HEK293 (cell line): Measurements from ENCODE around the gene TMEM179.
"Not testable (repeated sequence)": the region's sequence is repeated elsewhere in the genome, so short reads cannot be mapped to it uniquely, and the experiment has no call there.

Experiments
- CTCF ChIA-PET: fragments of 350-600 bp; formaldehyde crosslinking; extraction: SDS; loops from one replicate; lab custom pipeline; 2021; ENCODE audit warnings: antibody characterized with exemption; lab: Yijun Ruan, JAX
- POLR2A ChIA-PET: fragments of 300-600 bp; formaldehyde crosslinking; extraction: SDS; loops from one replicate; lab custom pipeline; 2020; ENCODE audit warnings: antibody characterized with exemption, inconsistent platforms; lab: Yijun Ruan, JAX
- H3K27ac ChIP-seq: fragments of 200-500 bp; sonication (Bioruptor generic); 2 replicates; pipeline ENCODE4 v1.5.1; 2014; ENCODE audit warnings: low read depth, low read length, control low read depth, inconsistent platforms; ENCODE audit errors: extremely low read depth
- H3K36me3 ChIP-seq, 2 experiments: fragments of 200-500 bp in 1 of 2; sonication (Bioruptor generic) in 1 of 2; 1 replicate in 1 of 2; 2 replicates in 1 of 2; pipeline ENCODE4 v1.5.1; 2014 to 2017; ENCODE audit warnings: inconsistent platforms in 2 of 2, low read length in 2 of 2; ENCODE audit not compliant: control insufficient read depth in 2 of 2, insufficient read depth in 1 of 2
- H3K4me1 ChIP-seq: fragments of 200-500 bp; sonication (Bioruptor generic); 2 replicates; pipeline ENCODE4 v1.5.1; 2014; ENCODE audit warnings: mild to moderate bottlenecking, low read length, inconsistent platforms; ENCODE audit not compliant: control insufficient read depth, insufficient read depth
- H3K4me3 ChIP-seq: 2 replicates; pipeline ENCODE4 v1.5.1; 2011; ENCODE audit warnings: low read depth, mild to moderate bottlenecking, control low read depth, low read length, moderate library complexity
- H3K9me3 ChIP-seq: fragments of 200-500 bp; sonication (Bioruptor generic); 2 replicates; pipeline ENCODE4 v1.5.1; 2014; ENCODE audit warnings: low read depth, low read length, inconsistent platforms; ENCODE audit not compliant: control insufficient read depth, insufficient read depth
- GFI1B ChIP-seq: fragments of 450-650 bp; formaldehyde crosslinking; IDR thresholded peaks from 2 replicates; pipeline ENCODE4 v1.5.1; 2016; ENCODE audit warnings: missing biosample characterization, missing genetic modification characterization
- HOXD13 ChIP-seq: sonication (generic); formaldehyde crosslinking; IDR thresholded peaks from 2 replicates; pipeline ENCODE4 v1.8.0; 2022; ENCODE audit warnings: missing genetic modification reagents, borderline replicate concordance
- REPIN1 ChIP-seq: fragments of 450-650 bp; formaldehyde crosslinking; IDR thresholded peaks from 2 replicates; pipeline ENCODE4 v1.5.1; 2017; ENCODE audit warnings: missing biosample characterization, missing genetic modification characterization, low read depth
- SP3 ChIP-seq: fragments of 450-650 bp; formaldehyde crosslinking; IDR thresholded peaks from 2 replicates; pipeline ENCODE4 v1.5.1; 2016; ENCODE audit warnings: missing biosample characterization, missing genetic modification characterization
- ZNF140 ChIP-seq: fragments of 450-650 bp; formaldehyde crosslinking; IDR thresholded peaks from 2 replicates; pipeline ENCODE4 v1.5.1; 2016; ENCODE audit warnings: missing biosample characterization, missing genetic modification characterization
- ZNF16 ChIP-seq: fragments of 450-650 bp; formaldehyde crosslinking; IDR thresholded peaks from 2 replicates; pipeline ENCODE4 v1.5.1; 2016; ENCODE audit warnings: low read depth, missing biosample characterization, missing genetic modification characterization
- ZNF37A ChIP-seq: fragments of 450-650 bp; IDR thresholded peaks from 2 replicates; pipeline ENCODE4 v1.5.1; 2018; ENCODE audit warnings: missing biosample characterization, missing genetic modification characterization
- ZNF404 ChIP-seq: fragments of 450-650 bp; formaldehyde crosslinking; IDR thresholded peaks from 2 replicates; pipeline ENCODE4 v1.5.1; 2017; ENCODE audit warnings: missing biosample characterization, missing genetic modification characterization
- ZNF544 ChIP-seq: fragments of 450-650 bp; formaldehyde crosslinking; IDR thresholded peaks from 2 replicates; pipeline ENCODE4 v1.5.0; 2017; ENCODE audit warnings: missing biosample characterization, missing genetic modification characterization
- ZNF610 ChIP-seq: fragments of 450-650 bp; formaldehyde crosslinking; IDR thresholded peaks from 2 replicates; pipeline ENCODE4 v1.5.1; 2016; ENCODE audit warnings: missing biosample characterization, missing genetic modification characterization, borderline replicate concordance
- ZNF670 ChIP-seq: fragments of 450-650 bp; formaldehyde crosslinking; IDR thresholded peaks from 2 replicates; pipeline ENCODE4 v1.5.1; 2016; ENCODE audit warnings: missing biosample characterization, missing genetic modification characterization, low read depth
- ZNF776 ChIP-seq: fragments of 450-650 bp; formaldehyde crosslinking; IDR thresholded peaks from 2 replicates; pipeline ENCODE4 v1.5.0; 2017; ENCODE audit warnings: missing biosample characterization, missing genetic modification characterization, borderline replicate concordance
- ZNF837 ChIP-seq: fragments of 450-650 bp; formaldehyde crosslinking; IDR thresholded peaks from 2 replicates; pipeline ENCODE4 v1.5.1; 2016; ENCODE audit warnings: missing biosample characterization, missing genetic modification characterization
- TF ChIP-seq, protein P1 (sequence below): fragments of 450-650 bp; formaldehyde crosslinking; conservative IDR thresholded peaks from 2 replicates; pipeline ENCODE4 v1.5.1; 2016; ENCODE audit warnings: low read depth, missing biosample characterization, missing genetic modification characterization
- TF ChIP-seq, protein P2 (sequence below): fragments of 450-650 bp; formaldehyde crosslinking; IDR thresholded peaks from 2 replicates; pipeline ENCODE4 v1.5.1; 2016; ENCODE audit warnings: missing biosample characterization, missing genetic modification characterization, borderline replicate concordance
- TF ChIP-seq, protein P3 (sequence below): fragments of 450-650 bp; formaldehyde crosslinking; IDR thresholded peaks from 2 replicates; pipeline ENCODE4 v1.5.1; 2016; ENCODE audit warnings: missing biosample characterization, missing genetic modification characterization
- TF ChIP-seq, protein P4 (sequence below): fragments of 450-650 bp; formaldehyde crosslinking; IDR thresholded peaks from 2 replicates; pipeline ENCODE4 v1.5.1; 2017; ENCODE audit warnings: missing biosample characterization, missing genetic modification characterization
- TF ChIP-seq, protein P5 (sequence below): fragments of 450-650 bp; formaldehyde crosslinking; IDR thresholded peaks from 2 replicates; pipeline ENCODE4 v1.5.1; 2016; ENCODE audit warnings: missing biosample characterization, missing genetic modification characterization

The TMEM179 gene

DNA sequence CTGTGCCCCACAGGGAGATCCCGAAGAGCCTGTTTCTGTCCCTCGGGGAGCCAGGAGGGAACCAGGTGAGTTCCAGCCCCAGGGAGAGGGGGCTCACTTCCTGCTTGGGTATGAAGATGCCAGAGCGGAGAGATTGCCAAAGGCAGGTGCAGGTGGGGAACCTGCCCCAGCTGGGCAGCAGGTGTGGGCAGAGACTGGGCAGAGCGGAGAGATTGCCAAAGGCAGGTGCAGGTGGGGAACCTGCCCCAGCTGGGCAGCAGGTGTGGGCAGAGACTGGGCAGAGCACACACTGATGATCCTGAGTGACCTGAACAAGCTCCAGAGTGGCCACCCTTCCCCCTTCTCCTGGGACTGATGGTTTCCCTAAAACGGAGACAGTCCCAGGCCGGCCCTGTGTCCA is 24.6 kb downstream of the TMEM179 start:
- POLR2A ChIA-PET, H3K9me3 ChIP-seq, H3K27ac ChIP-seq, H3K4me1 ChIP-seq, H3K4me3 ChIP-seq, H3K36me3 ChIP-seq: not testable (repeated sequence)
- CTCF ChIA-PET: interaction anchor here (1.4 kb wide), 1 partner anchor 60 kb away, joined by 3 read pairs; no protein-coding TSS in a partner anchor

DNA sequence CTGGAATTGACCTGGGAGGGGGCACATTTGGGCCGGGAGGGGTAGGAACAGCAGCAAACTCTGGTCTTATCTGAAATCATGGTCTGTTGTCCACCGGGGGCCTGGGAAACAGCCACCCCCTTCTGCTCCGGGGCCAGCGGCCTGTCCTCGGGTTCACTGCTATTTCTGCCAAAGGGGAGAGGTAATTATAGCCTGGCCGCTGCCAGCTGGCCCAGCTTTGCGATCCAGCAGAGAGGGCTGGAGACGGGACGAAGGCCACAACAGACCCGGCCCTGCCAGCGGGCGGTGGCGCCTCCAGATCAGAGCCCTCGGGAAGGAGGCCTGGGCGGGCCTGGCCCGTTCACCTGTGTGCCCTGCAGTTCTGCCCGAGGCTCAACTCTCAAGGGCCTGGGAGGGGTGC is 25.1 kb downstream of the TMEM179 start, which contains the start of gene C14orf180:
Gene C14orf180, plus strand, starts transcription at position 258 of the 400 bp plus-strand sequence. CDS start 6,667 bp downstream, outside the sequence.
- ChIA-PET CTCF (interaction anchor here (1.4 kb wide), 1 partner anchor 61 kb away, joined by 3 read pairs; no protein-coding TSS in a partner anchor), POLR2A (no interaction called here)
- H3K9me3 ChIP-seq: no peaks in the 10 kb centered on the region
- no peaks in the 10 kb centered on the region for H3K36me3 ChIP-seq
- TF ChIP-seq ZNF140 (no peak), ZNF837 (tag by site-specific recombination) (no peak), GFI1B (tag by site-specific recombination) (no peak), ZNF404 (tag by site-specific recombination) (no peak), HOXD13 (CRISPR knock-in tag) (no peak), ZNF670 (tag by site-specific recombination) (no peak), SP3 (tag by site-specific recombination) (no peak), REPIN1 (tag by site-specific recombination) (no peak), ZNF37A (no peak), ZNF544 (tag by site-specific recombination) (no peak), ZNF776 (tag by site-specific recombination) (no peak), ZNF610 (tag by site-specific recombination) (no peak), ZNF16 (tag by site-specific recombination) (no peak)
- TF ChIP-seq, protein P1, sequence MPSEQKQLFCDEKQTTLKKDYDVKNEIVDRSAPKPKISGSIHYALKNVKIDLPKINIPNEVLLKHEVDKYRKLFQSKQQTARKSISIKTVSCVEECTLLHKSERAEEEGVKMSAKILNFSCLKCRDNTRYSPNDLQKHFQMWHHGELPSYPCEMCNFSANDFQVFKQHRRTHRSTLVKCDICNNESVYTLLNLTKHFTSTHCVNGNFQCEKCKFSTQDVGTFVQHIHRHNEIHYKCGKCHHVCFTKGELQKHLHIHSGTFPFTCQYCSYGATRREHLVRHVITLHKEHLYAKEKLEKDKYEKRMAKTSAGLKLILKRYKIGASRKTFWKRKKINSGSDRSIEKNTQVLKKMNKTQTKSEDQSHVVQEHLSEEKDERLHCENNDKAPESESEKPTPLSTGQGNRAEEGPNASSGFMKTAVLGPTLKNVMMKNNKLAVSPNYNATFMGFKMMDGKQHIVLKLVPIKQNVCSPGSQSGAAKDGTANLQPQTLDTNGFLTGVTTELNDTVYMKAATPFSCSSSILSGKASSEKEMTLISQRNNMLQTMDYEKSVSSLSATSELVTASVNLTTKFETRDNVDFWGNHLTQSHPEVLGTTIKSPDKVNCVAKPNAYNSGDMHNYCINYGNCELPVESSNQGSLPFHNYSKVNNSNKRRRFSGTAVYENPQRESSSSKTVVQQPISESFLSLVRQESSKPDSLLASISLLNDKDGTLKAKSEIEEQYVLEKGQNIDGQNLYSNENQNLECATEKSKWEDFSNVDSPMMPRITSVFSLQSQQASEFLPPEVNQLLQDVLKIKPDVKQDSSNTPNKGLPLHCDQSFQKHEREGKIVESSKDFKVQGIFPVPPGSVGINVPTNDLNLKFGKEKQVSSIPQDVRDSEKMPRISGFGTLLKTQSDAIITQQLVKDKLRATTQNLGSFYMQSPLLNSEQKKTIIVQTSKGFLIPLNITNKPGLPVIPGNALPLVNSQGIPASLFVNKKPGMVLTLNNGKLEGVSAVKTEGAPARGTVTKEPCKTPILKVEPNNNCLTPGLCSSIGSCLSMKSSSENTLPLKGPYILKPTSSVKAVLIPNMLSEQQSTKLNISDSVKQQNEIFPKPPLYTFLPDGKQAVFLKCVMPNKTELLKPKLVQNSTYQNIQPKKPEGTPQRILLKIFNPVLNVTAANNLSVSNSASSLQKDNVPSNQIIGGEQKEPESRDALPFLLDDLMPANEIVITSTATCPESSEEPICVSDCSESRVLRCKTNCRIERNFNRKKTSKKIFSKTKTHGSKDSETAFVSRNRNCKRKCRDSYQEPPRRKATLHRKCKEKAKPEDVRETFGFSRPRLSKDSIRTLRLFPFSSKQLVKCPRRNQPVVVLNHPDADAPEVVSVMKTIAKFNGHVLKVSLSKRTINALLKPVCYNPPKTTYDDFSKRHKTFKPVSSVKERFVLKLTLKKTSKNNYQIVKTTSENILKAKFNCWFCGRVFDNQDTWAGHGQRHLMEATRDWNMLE (tag by site-specific recombination): no peak
- TF ChIP-seq, protein P2, sequence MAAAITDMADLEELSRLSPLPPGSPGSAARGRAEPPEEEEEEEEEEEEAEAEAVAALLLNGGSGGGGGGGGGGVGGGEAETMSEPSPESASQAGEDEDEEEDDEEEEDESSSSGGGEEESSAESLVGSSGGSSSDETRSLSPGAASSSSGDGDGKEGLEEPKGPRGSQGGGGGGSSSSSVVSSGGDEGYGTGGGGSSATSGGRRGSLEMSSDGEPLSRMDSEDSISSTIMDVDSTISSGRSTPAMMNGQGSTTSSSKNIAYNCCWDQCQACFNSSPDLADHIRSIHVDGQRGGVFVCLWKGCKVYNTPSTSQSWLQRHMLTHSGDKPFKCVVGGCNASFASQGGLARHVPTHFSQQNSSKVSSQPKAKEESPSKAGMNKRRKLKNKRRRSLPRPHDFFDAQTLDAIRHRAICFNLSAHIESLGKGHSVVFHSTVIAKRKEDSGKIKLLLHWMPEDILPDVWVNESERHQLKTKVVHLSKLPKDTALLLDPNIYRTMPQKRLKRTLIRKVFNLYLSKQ (tag by site-specific recombination): no peak
- TF ChIP-seq, protein P3, sequence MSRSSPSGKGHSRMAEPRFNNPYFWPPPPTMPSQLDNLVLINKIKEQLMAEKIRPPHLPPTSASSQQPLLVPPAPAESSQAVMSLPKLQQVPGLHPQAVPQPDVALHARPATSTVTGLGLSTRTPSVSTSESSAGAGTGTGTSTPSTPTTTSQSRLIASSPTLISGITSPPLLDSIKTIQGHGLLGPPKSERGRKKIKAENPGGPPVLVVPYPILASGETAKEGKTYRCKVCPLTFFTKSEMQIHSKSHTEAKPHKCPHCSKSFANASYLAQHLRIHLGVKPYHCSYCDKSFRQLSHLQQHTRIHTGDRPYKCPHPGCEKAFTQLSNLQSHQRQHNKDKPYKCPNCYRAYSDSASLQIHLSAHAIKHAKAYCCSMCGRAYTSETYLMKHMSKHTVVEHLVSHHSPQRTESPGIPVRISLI (tag by site-specific recombination): no peak
- TF ChIP-seq, protein P4, sequence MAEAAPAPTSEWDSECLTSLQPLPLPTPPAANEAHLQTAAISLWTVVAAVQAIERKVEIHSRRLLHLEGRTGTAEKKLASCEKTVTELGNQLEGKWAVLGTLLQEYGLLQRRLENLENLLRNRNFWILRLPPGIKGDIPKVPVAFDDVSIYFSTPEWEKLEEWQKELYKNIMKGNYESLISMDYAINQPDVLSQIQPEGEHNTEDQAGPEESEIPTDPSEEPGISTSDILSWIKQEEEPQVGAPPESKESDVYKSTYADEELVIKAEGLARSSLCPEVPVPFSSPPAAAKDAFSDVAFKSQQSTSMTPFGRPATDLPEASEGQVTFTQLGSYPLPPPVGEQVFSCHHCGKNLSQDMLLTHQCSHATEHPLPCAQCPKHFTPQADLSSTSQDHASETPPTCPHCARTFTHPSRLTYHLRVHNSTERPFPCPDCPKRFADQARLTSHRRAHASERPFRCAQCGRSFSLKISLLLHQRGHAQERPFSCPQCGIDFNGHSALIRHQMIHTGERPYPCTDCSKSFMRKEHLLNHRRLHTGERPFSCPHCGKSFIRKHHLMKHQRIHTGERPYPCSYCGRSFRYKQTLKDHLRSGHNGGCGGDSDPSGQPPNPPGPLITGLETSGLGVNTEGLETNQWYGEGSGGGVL (tag by site-specific recombination): no peak
- TF ChIP-seq, protein P5, sequence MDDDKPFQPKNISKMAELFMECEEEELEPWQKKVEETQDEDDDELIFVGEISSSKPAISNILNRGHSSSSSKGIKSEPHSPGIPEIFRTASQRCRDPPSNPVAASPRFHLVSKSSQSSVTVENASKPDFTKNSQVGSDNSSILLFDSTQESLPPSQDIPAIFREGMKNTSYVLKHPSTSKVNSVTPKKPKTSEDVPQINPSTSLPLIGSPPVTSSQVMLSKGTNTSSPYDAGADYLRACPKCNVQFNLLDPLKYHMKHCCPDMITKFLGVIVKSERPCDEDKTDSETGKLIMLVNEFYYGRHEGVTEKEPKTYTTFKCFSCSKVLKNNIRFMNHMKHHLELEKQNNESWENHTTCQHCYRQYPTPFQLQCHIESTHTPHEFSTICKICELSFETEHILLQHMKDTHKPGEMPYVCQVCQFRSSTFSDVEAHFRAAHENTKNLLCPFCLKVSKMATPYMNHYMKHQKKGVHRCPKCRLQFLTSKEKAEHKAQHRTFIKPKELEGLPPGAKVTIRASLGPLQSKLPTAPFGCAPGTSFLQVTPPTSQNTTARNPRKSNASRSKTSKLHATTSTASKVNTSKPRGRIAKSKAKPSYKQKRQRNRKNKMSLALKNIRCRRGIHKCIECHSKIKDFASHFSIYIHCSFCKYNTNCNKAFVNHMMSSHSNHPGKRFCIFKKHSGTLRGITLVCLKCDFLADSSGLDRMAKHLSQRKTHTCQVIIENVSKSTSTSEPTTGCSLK: no peak
- no peak within 1 kb of the TSS for H3K4me3 ChIP-seq
- H3K27ac ChIP-seq: no peak within 1 kb of the TSS
- no peaks in the 10 kb centered on the region for H3K4me1 ChIP-seq
